ENCODE data around the gene DUSP6. TPM values are rescaled to one million over a fixed set of nuclear protein-coding genes. Genes with fewer than 3 reads are reported as not detected.

The DUSP6 gene
- total RNA-seq, 1 donor from 2014 or later = 24.8 TPM

DNA sequence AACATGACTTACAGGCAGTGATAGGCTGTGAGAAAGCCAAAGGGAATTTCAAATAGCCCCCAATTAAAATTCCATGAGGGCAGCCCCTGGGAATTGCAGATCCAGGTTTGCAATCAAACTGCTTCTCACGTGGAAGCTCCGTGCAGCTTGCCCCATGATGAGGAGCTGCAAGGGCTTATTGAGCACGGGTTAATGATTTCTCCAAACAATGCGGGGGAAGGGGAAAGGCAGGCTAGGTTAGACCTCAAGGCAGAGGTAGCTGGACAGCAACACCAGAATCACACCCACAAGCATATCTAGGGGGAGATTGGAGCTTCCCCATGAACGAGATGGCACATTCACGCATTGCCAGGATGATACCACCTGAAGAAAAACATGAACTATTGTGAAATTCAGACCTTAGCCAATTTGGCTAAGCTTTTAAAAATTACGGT lies 5.0 kb upstream of the DUSP6 start:
- Mint-ChIP-seq H3K27ac (no peak overlapping the region), H3K4me1 (peaks cover 33% of the 10 kb centered on the region), H3K4me3 (no peak overlapping the region), H3K9me3 (no peaks in the 10 kb centered on the region), H3K27me3 (ENCODE audit: low read depth) (no peaks in the 10 kb centered on the region), H3K36me3 (peaks cover 7% of the 10 kb centered on the region)
- no peak for TF ChIP-seq CTCF (IDR thresholded peaks at IDR 0.05; ENCODE audit: unreplicated experiment)
- no peak for DNase-seq (ENCODE audit: low spot score in 2 of 2, unreplicated experiment in 2 of 2)

- Mint-ChIP-seq H3K27me3 (ENCODE audit: low read depth) (peaks cover 3% of the 10 kb centered on the region), H3K4me3 (no peak overlapping the region), H3K4me1 (peaks cover 41% of the 10 kb centered on the region), H3K9me3 (no peaks in the 10 kb centered on the region), H3K36me3 (peaks cover 6% of the 10 kb centered on the region), H3K27ac (no peak overlapping the region)
- no peak for DNase-seq (ENCODE audit: low spot score in 2 of 2, unreplicated experiment in 2 of 2)
- no peak for TF ChIP-seq CTCF (IDR thresholded peaks at IDR 0.05; ENCODE audit: unreplicated experiment)
Measured at GRCh38 chr12:89356069-89356665, 3.9 kb upstream of the DUSP6 start.

DNA sequence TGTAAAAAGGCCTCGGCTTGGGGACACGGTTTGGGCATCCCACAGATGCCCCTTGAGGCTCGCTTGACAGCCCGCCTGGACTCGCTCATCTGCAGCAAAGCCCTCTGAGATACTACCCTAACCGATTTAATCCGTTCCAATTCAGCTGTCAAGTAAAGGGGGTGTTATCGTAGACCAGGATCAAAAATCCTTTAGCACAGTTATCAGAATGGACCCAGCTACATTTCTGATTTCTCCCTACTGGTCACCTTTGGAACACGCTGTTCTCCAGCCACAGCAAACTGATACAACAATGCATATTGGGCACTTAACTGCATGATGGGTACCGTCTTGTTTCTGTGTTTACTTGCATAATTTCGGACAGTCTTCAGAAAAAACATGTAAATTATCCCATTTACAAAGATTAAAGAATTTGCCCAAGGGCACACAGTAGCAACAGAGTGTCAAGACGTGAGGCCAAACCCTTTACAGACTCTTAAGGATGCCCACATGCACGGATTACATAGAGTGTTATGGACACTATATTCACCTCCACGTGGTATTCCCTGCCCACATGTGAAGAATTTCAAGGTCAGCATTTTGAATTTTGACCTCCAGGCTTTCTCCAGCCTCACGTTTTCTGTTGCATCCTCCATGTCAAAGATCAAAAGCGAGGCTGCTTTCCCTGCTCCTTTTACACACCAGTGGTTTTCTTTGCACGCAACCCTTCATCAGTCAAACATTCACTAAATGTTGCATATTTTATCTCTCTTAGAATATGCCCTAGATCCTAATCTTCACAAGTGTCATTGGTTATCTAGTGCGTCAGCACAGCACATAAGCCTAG lies 3.2 kb upstream of the DUSP6 start:
- H3K27me3 Mint-ChIP-seq (ENCODE audit: low read depth) = peaks cover 10% of the 10 kb centered on the region
- no peak for TF ChIP-seq CTCF (IDR thresholded peaks at IDR 0.05; ENCODE audit: unreplicated experiment)
- H3K4me1 Mint-ChIP-seq = peaks cover 47% of the 10 kb centered on the region
- DNase-seq (ENCODE audit: low spot score in 2 of 2, unreplicated experiment in 2 of 2) = no peak
- H3K36me3 Mint-ChIP-seq = peaks cover 6% of the 10 kb centered on the region
- H3K27ac Mint-ChIP-seq = peak overlapping the region; percentile 91
- H3K9me3 Mint-ChIP-seq = no peaks in the 10 kb centered on the region
- H3K4me3 Mint-ChIP-seq = peak overlapping the region; percentile 84

- peaks cover 17% of the 10 kb centered on the region for H3K27me3 Mint-ChIP-seq (ENCODE audit: low read depth)
- peaks cover 6% of the 10 kb centered on the region for H3K36me3 Mint-ChIP-seq
- DNase-seq (ENCODE audit: low spot score in 2 of 2, unreplicated experiment in 2 of 2) = no peak
- H3K9me3 Mint-ChIP-seq = no peaks in the 10 kb centered on the region
- peaks cover 56% of the 10 kb centered on the region for H3K4me1 Mint-ChIP-seq
- peak overlapping the region; percentile 91 for H3K27ac Mint-ChIP-seq
- H3K4me3 Mint-ChIP-seq = peak overlapping the region; percentile 84
- TF ChIP-seq CTCF (IDR thresholded peaks at IDR 0.05; ENCODE audit: unreplicated experiment) = no peak
Measured at GRCh38 chr12:89354612-89355067, 2.3 kb upstream of the DUSP6 start.

GRCh38 chr12:89353823-89354611 lies 1.7 kb upstream of the DUSP6 start:
- Mint-ChIP-seq H3K9me3 (no peaks in the 10 kb centered on the region), H3K27ac (peak overlapping the region; percentile 91), H3K4me1 (peaks cover 60% of the 10 kb centered on the region), H3K27me3 (ENCODE audit: low read depth) (peaks cover 21% of the 10 kb centered on the region), H3K4me3 (peak overlapping the region; percentile 84), H3K36me3 (peaks cover under 1% of the 10 kb centered on the region)
- peak in 1 of 2 experiments; percentile 71 for DNase-seq (ENCODE audit: low spot score in 2 of 2, unreplicated experiment in 2 of 2)
- TF ChIP-seq CTCF (IDR thresholded peaks at IDR 0.05; ENCODE audit: unreplicated experiment) = no peak
